Heart left ventricle (tissue), 16 donors: ENCODE data around the gene GSK3A. TPM values are rescaled to one million over a fixed set of nuclear protein-coding genes. Genes with fewer than 3 reads are reported as not detected.

Experiments used
- ATAC-seq, 4 donors: fragments of 200-7000 bp; cut with Tn5 transposase; one replicate each; pipeline ENCODE4 v1.9.1; 2020 to 2022; ENCODE audit warnings: moderate library complexity in 4 of 4, mild to moderate bottlenecking in 3 of 4, moderate number of reproducible peaks in 1 of 4
- DNase-seq, 5 donors: peaks; one replicate each; pipeline ENCODE4 v3.0.0-alpha.2; 2020
- H3K27ac ChIP-seq, 12 donors: fragments of 200-600 bp; sonication (generic) in 4 of 12; one replicate each; pipeline versions ENCODE4 v1.5.0 to v1.8.0; 2016 to 2022; ENCODE audit warnings: mild to moderate bottlenecking in 2 of 12
- H3K27me3 ChIP-seq, 9 donors: fragments of 200-600 bp; sonication (generic) in 2 of 9; one replicate each; pipeline versions ENCODE4 v1.5.1 to v1.8.0; 2016 to 2022; ENCODE audit warnings: mild to moderate bottlenecking in 3 of 9
- H3K36me3 ChIP-seq, 9 donors: fragments of 200-600 bp; sonication (generic) in 2 of 9; one replicate each; pipeline versions ENCODE4 v1.5.0 to v1.8.0; 2018 to 2022; ENCODE audit warnings: mild to moderate bottlenecking in 2 of 9
- H3K4me1 ChIP-seq, 12 donors: fragments of 200-600 bp; sonication (generic) in 4 of 12; one replicate each; pipeline versions ENCODE4 v1.5.0 to v1.8.0; 2016 to 2022; ENCODE audit warnings: mild to moderate bottlenecking in 3 of 12
- H3K4me3 ChIP-seq, 12 donors: fragments of 200-600 bp; sonication (generic) in 4 of 12; one replicate each; pipeline versions ENCODE4 v1.5.0 to v1.8.0; 2017 to 2022; ENCODE audit warnings: mild to moderate bottlenecking in 9 of 12, moderate library complexity in 4 of 12
- H3K9me3 ChIP-seq, 12 donors: fragments of 200-600 bp; sonication (generic) in 4 of 12; one replicate each; pipeline versions ENCODE4 v1.5.0 to v1.8.0; 2016 to 2022; ENCODE audit warnings: mild to moderate bottlenecking in 1 of 12
- CTCF ChIP-seq, 12 donors: fragments of 200-600 bp; sonication (generic) in 4 of 12; IDR thresholded peaks; one replicate each; pipeline versions ENCODE4 v1.5.0 to v1.8.0; 2018 to 2022; ENCODE audit warnings: antibody characterized with exemption in 12 of 12, mild to moderate bottlenecking in 5 of 12
- POLR2A ChIP-seq, 2 donors: fragments of 450-650 bp; IDR thresholded peaks; one replicate each; pipeline ENCODE4 v1.6.1; 2017; ENCODE audit warnings: antibody characterized with exemption in 2 of 2, mild to moderate bottlenecking in 2 of 2, moderate library complexity in 2 of 2
- WGBS, 4 donors: extraction: QIAGEN DNeasy Blood & Tissue Kit in 2 of 4; methylation state at CpG; one replicate each; pipeline versions ENCODE4 v1.1.5 to v1.1.7; 2013 to 2018; 5-methylcytosine and 5-hydroxymethylcytosine counted together
- intact Hi-C, 10 donors: fragments of 100-400 bp; cut with DNase I; formaldehyde crosslinking; loops; one replicate each; pipeline versions ENCODE4 v1.11.1 to v1.14.2; 2022
- polyA plus RNA-seq, 2 donors: library from polyadenylated mRNA; stranded (reverse); fragments of 200-250 nt; gene quantifications; one replicate each; pipeline ENCODE4 v1.2.3, GENCODE V29; 2013
- total RNA-seq, 9 donors: library from RNA; depleted of rRNA in 2 of 9; stranded (reverse); fragments of >200 nt in 2 of 9; fragmentation: NEBNext Ultra II Directional in 3 of 9; extraction: Animal tissue kit (Norgen Biotek cat#: 25700) in 3 of 9; gene quantifications; one replicate each; pipeline versions ENCODE4 v1.1.0 to v1.2.4, GENCODE V29; 2016 to 2023
- donor health status: ischemic (EF 13 %, LVEDD 7.1; RV severe dilation, severe dysfunction).
- donor health status: healthy with polysubstance abuse.
- donor health status: DM: no; HTN: yes; CAD: no.
- donor health status: DM: no; HTN: no; CAD: no.
- donor health status: ischemic (EF 25% LVEDD 6.9; RV normal size, moderate dysfunction).
- donor health status: ischemic (EF 25% LVEDD 5.7; RV mildly dilated, moderate dysfunction).
- donor health status: healthy.
- donor health status: DM: yes; HTN: yes; CAD: no.
- donor health status: ischemic (EF 35%, LVEDD 5.7; RV mildly dilated, moderate dysfunction).
- donor health status: nonischemic (EF 11% LVEDD 7.7; RV severe dilation, severe dysfunction).
- donor health status: DM: yes; HTN: yes; CAD: no.
- donor health status: PGD.
- donor health status: ischemic (EF 29% LVEDD 5.4; RV normal size, mild dysfunction).
- donor health status: nonischemic (EF 23%, LVEDD 6.1; RV moderate dilation, normal function).

The GSK3A gene
- total and polyA plus RNA-seq, 11 donors = 22.5 to 76.5 (median 38.8) TPM

- Histone ChIP-seq H3K4me3 (peak overlapping the region; percentile 51 to 97 (median 78)), H3K36me3 (peaks cover 0 to 18% (median 9%) of the 10 kb centered on the region in 9 donors), H3K4me1 (peaks cover 22 to 90% (median 77%) of the 10 kb centered on the region in 12 donors), H3K9me3 (no peaks in the 10 kb centered on the region), H3K27ac (peak overlapping the region; percentile 95 to 100 (median 96)), H3K27me3 (no peaks in the 10 kb centered on the region)
- 9 to 15% (median 12%) methylated on average over 6 of the region's 6 CpGs for WGBS, 4 donors
- intact Hi-C loops = loop anchor here in 7 of 10 donors (1.0 to 2.0 kb wide), 2 partner anchors 33 kb away; no protein-coding TSS in a partner anchor
- DNase-seq = no peak
- ATAC-seq = no peak
- no peak for TF ChIP-seq CTCF (IDR thresholded peaks at IDR 0.05)
- no peak for TF ChIP-seq POLR2A (IDR thresholded peaks at IDR 0.05)
Observed at GRCh38 chr19:42279155-42279901, 36.9 kb upstream of the GSK3A start.

GRCh38 chr19:42278452-42279154 is 36.2 kb upstream of the GSK3A start:
- Histone ChIP-seq H3K4me1 (peaks cover 22 to 94% (median 77%) of the 10 kb centered on the region in 12 donors), H3K27me3 (no peaks in the 10 kb centered on the region), H3K27ac (peak overlapping the region; percentile 58 to 100 (median 96)), H3K36me3 (peaks cover 0 to 25% (median 16%) of the 10 kb centered on the region in 9 donors), H3K4me3 (peak overlapping the region in 6 of 12 donors; percentile 10 to 93 (median 80)), H3K9me3 (no peaks in the 10 kb centered on the region)
- DNase-seq = no peak
- WGBS, 4 donors = 55 to 65% (median 60%) methylated on average over 3 to 5 of the region's 5 CpGs
- ATAC-seq = no peak
- TF ChIP-seq CTCF (IDR thresholded peaks at IDR 0.05) (no peak), POLR2A (IDR thresholded peaks at IDR 0.05) (no peak)
- intact Hi-C loops = loop anchor here in 7 of 10 donors (1.0 to 2.0 kb wide), 2 partner anchors 32 kb away; no protein-coding TSS in a partner anchor

- ATAC-seq (no peak), DNase-seq (peak in 1 of 5 donors; percentile 57)
- no peak for TF ChIP-seq CTCF (IDR thresholded peaks at IDR 0.05)
- no peak for TF ChIP-seq POLR2A (IDR thresholded peaks at IDR 0.05)
- intact Hi-C loops = loop anchor here in 4 of 10 donors (2.0 kb wide), 1 partner anchor 31 kb away; no protein-coding TSS in a partner anchor
- 8 to 25% (median 20%) methylated on average over 7 to 10 of the region's 10 CpGs for WGBS, 4 donors
- H3K4me3 ChIP-seq = peak overlapping the region in 4 of 12 donors; percentile 8 to 31 (median 14)
- H3K4me1 ChIP-seq = peaks cover 20 to 88% (median 71%) of the 10 kb centered on the region in 12 donors
- H3K27ac ChIP-seq = peak overlapping the region; percentile 58 to 100 (median 96)
- H3K27me3 ChIP-seq = no peaks in the 10 kb centered on the region
- peaks cover 0 to 32% (median 23%) of the 10 kb centered on the region in 9 donors for H3K36me3 ChIP-seq
- H3K9me3 ChIP-seq = no peaks in the 10 kb centered on the region
Observed at GRCh38 chr19:42277821-42278451, 35.5 kb upstream of the GSK3A start.
